Heart right ventricle (tissue), 16 donors: ENCODE data around the gene ENDOD1. TPM values are rescaled to one million over a fixed set of nuclear protein-coding genes. Genes with fewer than 3 reads are reported as not detected.

Experiments
- ATAC-seq, 8 donors: fragments of 200-7000 bp; cut with Tn5 transposase; one replicate each; pipeline ENCODE4 v1.9.1; 2020; ENCODE audit warnings: mild to moderate bottlenecking in 8 of 8, moderate library complexity in 8 of 8, moderate number of reproducible peaks in 1 of 8
- DNase-seq, 2 donors: peaks; one replicate each; pipeline ENCODE4 v3.0.0-alpha.2; 2020
- H3K27ac ChIP-seq, 10 donors: fragments of 200-600 bp; sonication (generic) in 2 of 10; one replicate each; pipeline versions ENCODE4 v1.5.0 to v1.8.0; 2020 to 2022; ENCODE audit warnings: mild to moderate bottlenecking in 3 of 10
- H3K27me3 ChIP-seq, 7 donors: fragments of 200-600 bp; one replicate each; pipeline ENCODE4 v1.8.0; 2021 to 2022; ENCODE audit warnings: mild to moderate bottlenecking in 2 of 7
- H3K36me3 ChIP-seq, 9 donors: fragments of 200-600 bp; sonication (generic) in 1 of 9; one replicate each; pipeline versions ENCODE4 v1.5.0 to v1.8.0; 2020 to 2022; ENCODE audit warnings: mild to moderate bottlenecking in 2 of 9
- H3K4me1 ChIP-seq, 9 donors: fragments of 200-600 bp; sonication (generic) in 1 of 9; one replicate each; pipeline versions ENCODE4 v1.5.0 to v1.8.0; 2020 to 2022; ENCODE audit warnings: mild to moderate bottlenecking in 4 of 9
- H3K4me3 ChIP-seq, 10 donors: fragments of 200-600 bp; sonication (generic) in 2 of 10; one replicate each; pipeline versions ENCODE4 v1.5.0 to v1.8.0; 2020 to 2022; ENCODE audit warnings: mild to moderate bottlenecking in 7 of 10, moderate library complexity in 2 of 10
- H3K9me3 ChIP-seq, 11 donors: fragments of 200-600 bp in 10 of 11; sonication (generic) in 2 of 11; one replicate each; pipeline versions ENCODE4 v1.5.0 to v1.8.0; 2013 to 2022; ENCODE audit warnings: mild to moderate bottlenecking in 2 of 11, control low read depth in 1 of 11, moderate library complexity in 1 of 11
- WGBS, 2 donors: extraction: QIAGEN DNeasy Blood & Tissue Kit; methylation state at CpG; one replicate each; pipeline ENCODE4 v1.1.7; 2013; ENCODE audit warnings: inconsistent platforms in 1 of 2; 5-methylcytosine and 5-hydroxymethylcytosine counted together
- intact Hi-C, 10 donors: fragments of 100-400 bp; cut with DNase I; formaldehyde crosslinking; loops; one replicate each; pipeline versions ENCODE4 v1.11.1 to v1.14.2; 2022
- polyA plus RNA-seq, 2 donors: library from polyadenylated mRNA; stranded (reverse); fragments of 200-250 nt; gene quantifications; one replicate each; pipeline ENCODE4 v1.2.3, GENCODE V29; 2013
- total RNA-seq, 10 donors: library from RNA; stranded (reverse); fragmentation: NEBNext Ultra II Directional in 3 of 10; extraction: Animal tissue kit (Norgen Biotek cat#: 25700) in 3 of 10; gene quantifications; one replicate each; pipeline versions ENCODE4 v1.2.1 to v1.2.4, GENCODE V29; 2021 to 2023
- TF ChIP-seq, protein P1 (sequence below), 9 donors: fragments of 200-600 bp; sonication (generic) in 2 of 9; IDR thresholded peaks; one replicate each; pipeline versions ENCODE4 v1.5.0 to v1.8.0; 2021 to 2022; ENCODE audit warnings: antibody characterized with exemption in 9 of 9, mild to moderate bottlenecking in 5 of 9, moderate library complexity in 1 of 9
- donor health status: Arrhythmogenic right ventricular cardiomyopathy.
- donor health status: ischemic (EF 13 %, LVEDD 7.1; RV severe dilation, severe dysfunction).
- donor health status: healthy with polysubstance abuse.
- donor health status: DM: no; HTN: yes; CAD: no.
- donor health status: DM: no; HTN: no; CAD: no.
- donor health status: ischemic (EF 25% LVEDD 6.9; RV normal size, moderate dysfunction).
- donor health status: ischemic (EF 25% LVEDD 5.7; RV mildly dilated, moderate dysfunction).
- donor health status: healthy.
- donor health status: DM: yes; HTN: yes; CAD: no.
- donor health status: Ischemic cardiomyopathy.
- donor health status: ischemic (EF 35%, LVEDD 5.7; RV mildly dilated, moderate dysfunction).
- donor health status: nonischemic (EF 11% LVEDD 7.7; RV severe dilation, severe dysfunction).
- donor health status: DM: yes; HTN: yes; CAD: no.
- donor health status: PGD.
- donor health status: ischemic (EF 29% LVEDD 5.4; RV normal size, mild dysfunction).
- donor health status: nonischemic (EF 23%, LVEDD 6.1; RV moderate dilation, normal function).

The ENDOD1 gene
- total and polyA plus RNA-seq, 12 donors = 3.7 to 15.0 (median 11.0) TPM

DNA sequence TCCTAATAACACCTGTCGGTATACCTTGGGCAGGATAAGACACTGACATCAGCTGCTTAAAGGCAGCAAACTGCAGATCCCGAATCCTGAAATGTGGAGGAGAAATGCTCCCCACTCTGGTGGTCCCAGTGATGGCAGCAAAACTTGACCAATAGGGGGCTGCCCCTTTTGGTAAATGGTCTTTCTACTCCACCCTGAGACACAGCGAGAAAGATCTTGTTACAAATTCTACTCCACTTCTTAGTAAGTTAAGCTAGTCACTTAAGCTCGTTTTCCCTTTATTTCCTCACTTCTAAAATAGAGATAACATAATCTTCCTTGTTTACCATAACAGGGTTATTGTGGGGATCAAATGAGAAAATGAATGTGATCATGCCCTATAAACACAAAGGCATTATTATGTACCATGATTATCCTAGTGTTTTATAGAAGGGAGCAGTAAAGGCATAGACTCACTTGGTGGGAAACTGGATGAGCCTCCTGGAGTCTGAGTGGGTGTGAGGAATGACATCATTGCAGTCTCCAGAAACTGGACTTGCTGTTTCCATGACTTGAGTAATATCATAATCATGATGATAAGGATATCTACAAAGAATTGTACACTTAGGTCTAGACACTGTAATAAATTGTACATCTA is 50.9 kb downstream of the ENDOD1 start:
- 67 to 68% methylated on average over 4 of the region's 4 CpGs for WGBS, 2 donors
- DNase-seq = no peak
- Histone ChIP-seq H3K27ac (no peak overlapping the region), H3K4me3 (no peak overlapping the region), H3K4me1 (peaks cover 0 to 8% (median 0%) of the 10 kb centered on the region in 9 donors), H3K27me3 (no peaks in the 10 kb centered on the region), H3K36me3 (no peaks in the 10 kb centered on the region), H3K9me3 (no peaks in the 10 kb centered on the region)
- TF ChIP-seq, protein P1, sequence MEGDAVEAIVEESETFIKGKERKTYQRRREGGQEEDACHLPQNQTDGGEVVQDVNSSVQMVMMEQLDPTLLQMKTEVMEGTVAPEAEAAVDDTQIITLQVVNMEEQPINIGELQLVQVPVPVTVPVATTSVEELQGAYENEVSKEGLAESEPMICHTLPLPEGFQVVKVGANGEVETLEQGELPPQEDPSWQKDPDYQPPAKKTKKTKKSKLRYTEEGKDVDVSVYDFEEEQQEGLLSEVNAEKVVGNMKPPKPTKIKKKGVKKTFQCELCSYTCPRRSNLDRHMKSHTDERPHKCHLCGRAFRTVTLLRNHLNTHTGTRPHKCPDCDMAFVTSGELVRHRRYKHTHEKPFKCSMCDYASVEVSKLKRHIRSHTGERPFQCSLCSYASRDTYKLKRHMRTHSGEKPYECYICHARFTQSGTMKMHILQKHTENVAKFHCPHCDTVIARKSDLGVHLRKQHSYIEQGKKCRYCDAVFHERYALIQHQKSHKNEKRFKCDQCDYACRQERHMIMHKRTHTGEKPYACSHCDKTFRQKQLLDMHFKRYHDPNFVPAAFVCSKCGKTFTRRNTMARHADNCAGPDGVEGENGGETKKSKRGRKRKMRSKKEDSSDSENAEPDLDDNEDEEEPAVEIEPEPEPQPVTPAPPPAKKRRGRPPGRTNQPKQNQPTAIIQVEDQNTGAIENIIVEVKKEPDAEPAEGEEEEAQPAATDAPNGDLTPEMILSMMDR (IDR thresholded peaks at IDR 0.05) = no peak
- peak in 3 of 8 donors; percentile 17 to 60 (median 24) for ATAC-seq
- intact Hi-C loops = loop anchor here in 7 of 10 donors (5.0 to 10.0 kb wide), 4 partner anchors 46 to 516 kb away; partner anchors contain the start of genes CWC15 (in 2 of the 7) and KDM4D (in 2 of the 7)

DNA sequence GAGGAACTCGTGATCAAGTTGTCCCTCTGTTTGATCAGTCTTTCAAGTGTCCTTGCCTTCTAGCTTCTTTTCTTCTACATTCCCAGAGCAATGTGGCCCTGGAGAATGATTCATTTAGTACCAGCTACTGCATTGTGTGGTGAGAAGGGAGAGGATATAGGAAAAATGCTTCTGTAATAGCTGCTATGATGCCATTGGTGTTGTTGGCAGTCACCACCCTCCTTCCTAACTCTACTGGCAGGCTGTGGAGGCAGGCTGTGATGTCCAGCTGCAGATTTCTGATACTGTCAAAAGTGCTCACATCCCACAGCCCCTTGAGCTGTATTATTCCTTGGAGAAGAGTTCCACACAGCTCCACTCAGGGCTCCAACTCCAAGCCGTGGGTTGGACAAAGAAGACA is 52.8 kb downstream of the ENDOD1 start:
- intact Hi-C loops = loop anchor here in 7 of 10 donors (5.0 to 10.0 kb wide), 4 partner anchors 48 to 518 kb away; partner anchors contain the start of genes CWC15 (in 2 of the 7) and KDM4D (in 2 of the 7)
- no peak for DNase-seq
- Histone ChIP-seq H3K4me3 (no peak overlapping the region), H3K9me3 (no peaks in the 10 kb centered on the region), H3K4me1 (peaks cover 0 to 12% (median under 1%) of the 10 kb centered on the region in 9 donors), H3K27me3 (no peaks in the 10 kb centered on the region), H3K27ac (no peak overlapping the region), H3K36me3 (no peaks in the 10 kb centered on the region)
- no peak for ATAC-seq
- TF ChIP-seq, protein P1 (IDR thresholded peaks at IDR 0.05) = no peak
- WGBS, 2 donors = 77 to 85% methylated on average over 2 of the region's 2 CpGs

DNA sequence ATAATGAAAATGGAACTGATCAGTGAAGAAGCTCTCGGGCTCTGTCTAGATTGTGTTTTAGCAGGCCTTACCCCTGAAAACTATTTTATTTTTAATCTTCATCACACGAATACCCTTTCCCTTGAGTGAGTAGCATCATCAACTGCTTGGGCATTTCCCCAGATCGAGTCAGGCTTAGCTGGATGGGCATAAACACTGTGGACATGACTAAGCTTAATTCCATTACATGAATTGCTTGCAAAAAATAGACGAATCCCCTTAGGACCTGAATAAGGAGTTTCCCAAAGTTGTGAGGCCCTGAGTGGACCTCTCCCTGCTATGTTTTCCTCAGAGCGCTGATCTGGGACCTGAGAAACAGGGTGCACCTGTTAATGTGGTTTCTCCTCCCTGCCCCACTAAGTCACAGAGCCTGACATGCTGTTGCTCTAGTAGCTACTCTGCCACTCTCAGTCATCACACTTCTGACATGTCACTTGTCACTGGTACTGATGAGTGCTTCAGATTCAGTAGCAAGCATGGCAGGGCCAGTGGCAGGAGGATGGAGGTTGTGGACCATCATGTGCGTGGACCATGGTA is 53.5 kb downstream of the ENDOD1 start:
- peaks cover 0 to 19% (median 4%) of the 10 kb centered on the region in 9 donors for H3K4me1 ChIP-seq
- ATAC-seq (no peak), DNase-seq (no peak)
- intact Hi-C loops = loop anchor here in 7 of 10 donors (5.0 to 10.0 kb wide), 4 partner anchors 48 to 518 kb away; partner anchors contain the start of genes CWC15 (in 2 of the 7) and KDM4D (in 2 of the 7)
- no peaks in the 10 kb centered on the region for H3K9me3 ChIP-seq
- 85 to 86% methylated on average over 6 of the region's 6 CpGs for WGBS, 2 donors
- no peaks in the 10 kb centered on the region for H3K36me3 ChIP-seq
- H3K27me3 ChIP-seq = no peaks in the 10 kb centered on the region
- no peak overlapping the region for H3K4me3 ChIP-seq
- TF ChIP-seq, protein P1 (IDR thresholded peaks at IDR 0.05) = no peak
- H3K27ac ChIP-seq = no peak overlapping the region

DNA sequence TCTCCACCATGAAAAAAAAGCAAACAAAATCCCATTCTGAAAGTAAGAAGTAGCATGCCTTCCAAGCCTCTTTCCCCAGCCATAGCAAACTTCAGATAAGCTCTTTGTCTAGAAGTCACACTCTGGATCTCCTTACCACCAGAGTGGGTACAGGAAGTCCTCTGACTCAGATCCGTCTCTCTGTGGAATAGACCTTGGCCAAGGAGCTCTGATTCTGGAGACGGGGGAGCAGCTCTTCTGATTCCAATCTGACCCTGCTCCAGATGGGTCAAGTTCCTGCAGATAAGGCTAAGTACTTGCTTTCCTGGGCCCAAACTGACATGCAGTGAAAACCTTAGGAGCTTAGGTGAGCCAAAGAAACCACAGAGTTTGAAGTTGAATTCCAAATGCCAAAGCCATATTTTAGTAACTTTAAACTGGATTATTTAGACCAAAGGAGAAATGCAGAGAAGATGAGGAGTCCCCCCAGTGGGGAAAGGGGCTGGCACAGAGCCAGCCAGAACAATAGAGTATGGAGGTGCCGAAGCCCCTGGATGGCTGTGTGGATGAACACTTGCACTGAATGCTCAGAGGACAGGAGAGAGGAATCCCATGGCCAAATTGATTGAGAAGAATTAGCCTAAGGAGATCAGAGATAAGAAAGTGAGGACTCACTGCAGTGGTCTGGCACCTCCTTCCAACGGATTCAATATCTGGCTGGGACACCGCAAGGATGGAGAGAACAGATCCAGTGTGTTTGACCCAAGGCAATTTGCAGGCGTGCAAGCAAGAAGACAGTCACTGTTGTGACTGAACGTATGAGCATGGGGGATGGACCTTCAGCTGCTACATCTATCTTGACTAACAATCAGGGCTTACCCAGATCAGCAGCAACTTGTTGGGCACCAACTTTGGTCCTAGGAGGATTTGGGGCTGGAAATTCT is 54.9 kb downstream of the ENDOD1 start:
- Histone ChIP-seq H3K27me3 (no peaks in the 10 kb centered on the region), H3K9me3 (no peaks in the 10 kb centered on the region), H3K27ac (no peak overlapping the region), H3K4me1 (peaks cover 0 to 32% (median 10%) of the 10 kb centered on the region in 9 donors), H3K4me3 (no peak overlapping the region), H3K36me3 (no peaks in the 10 kb centered on the region)
- no peak for DNase-seq
- intact Hi-C loops = loop anchor here in 9 of 10 donors (5.0 to 10.0 kb wide), 7 partner anchors 32 to 520 kb away; partner anchors contain the start of genes CWC15 (in 2 of the 9), KDM4D (in 2 of the 9) and SRSF8 (in 1 of the 9)
- no peak for ATAC-seq
- 56 to 66% methylated on average over 7 of the region's 7 CpGs for WGBS, 2 donors
- TF ChIP-seq, protein P1 (IDR thresholded peaks at IDR 0.05) = no peak
